SU-DHL-6 (cell line): ENCODE measurements around the gene FRK.

Experiments
- H2AFZ ChIP-seq: fragments of 200-600 bp; sonication (generic); 2 replicates; pipeline ENCODE4 v1.6.1; 2014; ENCODE audit warnings: low read depth, mild to moderate bottlenecking, moderate library complexity, mixed read lengths, antibody characterized with exemption, low read length; ENCODE audit not compliant: severe bottlenecking
- H3F3A ChIP-seq: fragments of 200-600 bp; shearing (Covaris generic); 2 replicates; pipeline ENCODE4 v1.6.0; 2016; ENCODE audit warnings: antibody characterized with exemption, mild to moderate bottlenecking; ENCODE audit not compliant: insufficient read depth
- H3K27ac ChIP-seq: fragments of 200-600 bp; sonication (generic); 2 replicates; pipeline ENCODE4 v1.5.1; 2016; ENCODE audit warnings: low read depth, mild to moderate bottlenecking, low read length, moderate library complexity, mixed read lengths
- H3K27me3 ChIP-seq: fragments of 200-600 bp; sonication (generic), shearing (Covaris generic); 2 replicates; pipeline ENCODE4 v1.6.0; 2014; ENCODE audit warnings: mild to moderate bottlenecking, low read length
- H3K36me3 ChIP-seq: fragments of 200-600 bp; sonication (generic); 2 replicates; pipeline ENCODE4 v1.6.1; 2014; ENCODE audit warnings: mild to moderate bottlenecking, low read length, mixed read lengths
- H3K4me2 ChIP-seq: fragments of 300-600, 200-600 bp; shearing (Covaris generic), sonication (generic); 2 replicates; pipeline ENCODE4 v1.6.0; 2014; ENCODE audit warnings: low read length, low read depth, mild to moderate bottlenecking; ENCODE audit not compliant: poor library complexity, severe bottlenecking
- H3K4me3 ChIP-seq: fragments of 200-600 bp; sonication (generic); 2 replicates; pipeline ENCODE4 v1.5.1; 2014; ENCODE audit warnings: antibody characterized with exemption, low read length, mild to moderate bottlenecking, mixed read lengths; ENCODE audit not compliant: insufficient read depth, poor library complexity, severe bottlenecking
- H3K79me2 ChIP-seq: fragments of 200-600 bp; sonication (generic); 2 replicates; pipeline ENCODE4 v1.6.1; 2014; ENCODE audit warnings: mild to moderate bottlenecking, low read length, moderate library complexity; ENCODE audit not compliant: insufficient read depth
- H3K9ac ChIP-seq: fragments of 200-600 bp; sonication (generic); 2 replicates; pipeline ENCODE4 v1.7.0; 2014; ENCODE audit warnings: mild to moderate bottlenecking, low read length
- H3K9me2 ChIP-seq: fragments of 200-600 bp; sonication (generic); replicated peaks from 2 replicates; pipeline ENCODE4 v1.6.1; 2014; ENCODE audit warnings: low read length; ENCODE audit not compliant: insufficient read depth
- H3K9me3 ChIP-seq: fragments of 200-600 bp; sonication (generic); 2 replicates; pipeline ENCODE4 v1.6.1; 2014; ENCODE audit warnings: low read length, mixed read lengths; ENCODE audit not compliant: insufficient read depth
- H4K20me1 ChIP-seq: fragments of 200-600 bp; sonication (generic); 2 replicates; pipeline ENCODE4 v1.6.1; 2014; ENCODE audit warnings: low read depth, mild to moderate bottlenecking, antibody characterized with exemption, low read length, moderate library complexity, mixed read lengths
- EZH2phosphoT487 ChIP-seq: fragments of 200-600 bp; sonication (generic), shearing (Covaris generic); conservative IDR thresholded peaks from 2 replicates; pipeline ENCODE4 v1.6.1; 2018; ENCODE audit warnings: mild to moderate bottlenecking, antibody characterized with exemption, low read length, moderate library complexity, mixed read lengths
- TF ChIP-seq, protein P1 (sequence below): fragments of 200-600 bp; sonication (generic); IDR thresholded peaks from one replicate; pipeline ENCODE4 v1.5.1; 2017; ENCODE audit warnings: antibody characterized with exemption, mild to moderate bottlenecking, low read length, moderate library complexity; ENCODE audit not compliant: insufficient read depth, poor library complexity, severe bottlenecking

Gene FRK

DNA sequence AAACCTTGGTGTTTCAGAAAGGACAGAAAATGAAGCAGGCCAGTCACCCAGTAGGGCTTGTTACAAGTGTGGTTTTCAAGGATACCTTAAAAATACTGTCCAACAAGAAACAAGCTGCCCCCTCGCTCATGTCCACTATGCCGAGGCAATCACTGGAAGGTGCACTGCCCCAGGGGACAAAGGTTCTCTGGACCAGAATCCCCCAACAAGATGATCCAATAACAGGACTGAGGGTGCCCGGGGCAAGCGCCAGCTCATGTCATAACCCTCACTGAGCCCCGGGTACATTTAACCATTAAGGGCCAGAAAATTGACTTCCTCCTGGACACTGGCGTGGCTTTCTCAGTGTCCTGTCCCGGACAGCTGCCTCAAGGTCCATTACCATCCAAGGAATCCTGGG lies 33.4 kb upstream of the FRK start:
- H2AFZ ChIP-seq, result no peak overlapping the region
- no peak overlapping the region for H3K9ac ChIP-seq
- H3K4me3 ChIP-seq, result no peak overlapping the region
- no peak overlapping the region for H3K4me2 ChIP-seq
- H3F3A ChIP-seq, result 0 out of 2 replicates have a peak, but pooled peaks cover 4% of the 10 kb centered on the region
- H3K27ac ChIP-seq, result no peak overlapping the region
- peaks cover 9% of the 10 kb centered on the region; the same call in 1 of the 2 replicates for H3K9me3 ChIP-seq
- no peaks in the 10 kb centered on the region for H4K20me1 ChIP-seq
- TF ChIP-seq EZH2phosphoT487, result no peak
- no peaks in the 10 kb centered on the region for H3K27me3 ChIP-seq
- H3K79me2 ChIP-seq, result no peaks in the 10 kb centered on the region
- H3K9me2 ChIP-seq, result no peaks in the 10 kb centered on the region
- no peaks in the 10 kb centered on the region for H3K36me3 ChIP-seq

- TF ChIP-seq, protein P1, sequence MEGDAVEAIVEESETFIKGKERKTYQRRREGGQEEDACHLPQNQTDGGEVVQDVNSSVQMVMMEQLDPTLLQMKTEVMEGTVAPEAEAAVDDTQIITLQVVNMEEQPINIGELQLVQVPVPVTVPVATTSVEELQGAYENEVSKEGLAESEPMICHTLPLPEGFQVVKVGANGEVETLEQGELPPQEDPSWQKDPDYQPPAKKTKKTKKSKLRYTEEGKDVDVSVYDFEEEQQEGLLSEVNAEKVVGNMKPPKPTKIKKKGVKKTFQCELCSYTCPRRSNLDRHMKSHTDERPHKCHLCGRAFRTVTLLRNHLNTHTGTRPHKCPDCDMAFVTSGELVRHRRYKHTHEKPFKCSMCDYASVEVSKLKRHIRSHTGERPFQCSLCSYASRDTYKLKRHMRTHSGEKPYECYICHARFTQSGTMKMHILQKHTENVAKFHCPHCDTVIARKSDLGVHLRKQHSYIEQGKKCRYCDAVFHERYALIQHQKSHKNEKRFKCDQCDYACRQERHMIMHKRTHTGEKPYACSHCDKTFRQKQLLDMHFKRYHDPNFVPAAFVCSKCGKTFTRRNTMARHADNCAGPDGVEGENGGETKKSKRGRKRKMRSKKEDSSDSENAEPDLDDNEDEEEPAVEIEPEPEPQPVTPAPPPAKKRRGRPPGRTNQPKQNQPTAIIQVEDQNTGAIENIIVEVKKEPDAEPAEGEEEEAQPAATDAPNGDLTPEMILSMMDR, result no peak
- Histone ChIP-seq H3K27me3 (no peaks in the 10 kb centered on the region), H3K9me3 (no peaks in the 10 kb centered on the region), H3K9ac (no peak overlapping the region), H3K79me2 (no peaks in the 10 kb centered on the region), H3K4me2 (no peak overlapping the region), H4K20me1 (no peaks in the 10 kb centered on the region), H3K27ac (no peak overlapping the region), H3K36me3 (no peaks in the 10 kb centered on the region), H3F3A (no peaks in the 10 kb centered on the region), H2AFZ (no peak overlapping the region), H3K4me3 (no peak overlapping the region), H3K9me2 (no peaks in the 10 kb centered on the region)
These were observed 29.6 kb upstream of the FRK start for GRCh38 chr6:116090251-116090650.

DNA sequence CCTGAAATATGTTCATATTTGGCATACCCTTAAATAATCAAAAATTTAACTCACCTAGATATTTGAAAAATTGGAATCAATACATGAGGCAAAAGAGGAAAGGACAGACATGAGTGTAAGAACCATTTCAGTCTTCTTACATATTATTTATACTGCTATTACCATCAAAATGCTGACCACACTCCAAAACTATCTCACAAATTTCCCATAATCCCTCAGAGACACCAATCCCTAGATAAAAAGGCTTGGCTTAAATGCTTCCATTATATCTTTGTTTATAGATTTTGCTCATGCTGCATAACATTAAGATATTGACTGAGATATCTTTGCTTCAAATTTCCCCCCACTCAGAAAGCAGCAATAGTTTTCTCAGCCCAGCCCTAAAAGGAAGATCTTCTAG lies 28.3 kb upstream of the FRK start:
- H3K36me3 ChIP-seq, result no peaks in the 10 kb centered on the region
- no peaks in the 10 kb centered on the region for H4K20me1 ChIP-seq
- no peak overlapping the region for H3K9ac ChIP-seq
- no peak overlapping the region for H3K4me2 ChIP-seq
- no peak overlapping the region for H3K27ac ChIP-seq
- no peaks in the 10 kb centered on the region for H3K27me3 ChIP-seq
- no peak overlapping the region for H3K4me3 ChIP-seq
- no peaks in the 10 kb centered on the region for H3K9me3 ChIP-seq
- H3K79me2 ChIP-seq, result no peaks in the 10 kb centered on the region
- no peaks in the 10 kb centered on the region for H3F3A ChIP-seq
- no peaks in the 10 kb centered on the region for H3K9me2 ChIP-seq
- no peak for TF ChIP-seq EZH2phosphoT487
- TF ChIP-seq, protein P1, result no peak
- H2AFZ ChIP-seq, result no peak overlapping the region

DNA sequence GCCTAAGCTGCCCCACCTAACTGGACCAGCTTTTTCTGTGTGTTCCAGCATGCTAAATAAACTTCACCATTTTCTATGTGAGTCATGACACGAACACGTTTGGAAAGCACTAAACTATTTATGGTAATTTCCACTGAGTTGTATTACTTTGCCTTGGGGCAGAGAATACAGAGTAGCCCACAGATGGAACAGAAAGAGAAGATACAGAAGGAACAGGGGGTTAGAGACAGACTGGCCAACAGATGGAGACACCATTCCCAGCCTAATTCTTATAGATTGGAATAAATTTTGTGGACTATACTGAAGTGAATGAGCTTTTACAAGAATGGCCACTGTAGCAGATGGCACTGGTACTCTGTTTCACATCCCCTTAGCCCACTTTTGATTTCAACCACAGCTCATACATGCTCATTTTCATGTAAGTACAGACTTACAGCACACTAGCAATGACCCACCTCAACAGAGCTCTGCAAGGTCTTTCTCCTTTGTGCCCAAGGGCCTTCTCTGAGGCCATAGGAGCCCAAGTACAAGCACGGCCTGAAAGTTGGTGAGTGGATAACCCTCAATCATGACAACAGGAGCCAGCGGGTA lies 26.8 kb upstream of the FRK start:
- H4K20me1 ChIP-seq, result no peaks in the 10 kb centered on the region
- no peak overlapping the region for H3K4me3 ChIP-seq
- H3K36me3 ChIP-seq, result no peaks in the 10 kb centered on the region
- no peak overlapping the region for H3K27ac ChIP-seq
- no peaks in the 10 kb centered on the region for H3K9me3 ChIP-seq
- H3F3A ChIP-seq, result no peaks in the 10 kb centered on the region
- no peak overlapping the region for H2AFZ ChIP-seq
- no peak for TF ChIP-seq EZH2phosphoT487
- H3K4me2 ChIP-seq, result no peak overlapping the region
- H3K27me3 ChIP-seq, result no peaks in the 10 kb centered on the region
- H3K79me2 ChIP-seq, result no peaks in the 10 kb centered on the region
- no peaks in the 10 kb centered on the region for H3K9me2 ChIP-seq
- no peak overlapping the region for H3K9ac ChIP-seq
